ENCODE data around the gene ARRDC3. TPM values are rescaled to one million over a fixed set of nuclear protein-coding genes. Genes with fewer than 3 reads are reported as not detected.

The ARRDC3 gene
- total and polyA plus RNA-seq, 2 of the 8 experiments (the other 6 are each of a cell fraction or from before 2014, with no cell fraction given), result 2.9 to 5.7 TPM

DNA sequence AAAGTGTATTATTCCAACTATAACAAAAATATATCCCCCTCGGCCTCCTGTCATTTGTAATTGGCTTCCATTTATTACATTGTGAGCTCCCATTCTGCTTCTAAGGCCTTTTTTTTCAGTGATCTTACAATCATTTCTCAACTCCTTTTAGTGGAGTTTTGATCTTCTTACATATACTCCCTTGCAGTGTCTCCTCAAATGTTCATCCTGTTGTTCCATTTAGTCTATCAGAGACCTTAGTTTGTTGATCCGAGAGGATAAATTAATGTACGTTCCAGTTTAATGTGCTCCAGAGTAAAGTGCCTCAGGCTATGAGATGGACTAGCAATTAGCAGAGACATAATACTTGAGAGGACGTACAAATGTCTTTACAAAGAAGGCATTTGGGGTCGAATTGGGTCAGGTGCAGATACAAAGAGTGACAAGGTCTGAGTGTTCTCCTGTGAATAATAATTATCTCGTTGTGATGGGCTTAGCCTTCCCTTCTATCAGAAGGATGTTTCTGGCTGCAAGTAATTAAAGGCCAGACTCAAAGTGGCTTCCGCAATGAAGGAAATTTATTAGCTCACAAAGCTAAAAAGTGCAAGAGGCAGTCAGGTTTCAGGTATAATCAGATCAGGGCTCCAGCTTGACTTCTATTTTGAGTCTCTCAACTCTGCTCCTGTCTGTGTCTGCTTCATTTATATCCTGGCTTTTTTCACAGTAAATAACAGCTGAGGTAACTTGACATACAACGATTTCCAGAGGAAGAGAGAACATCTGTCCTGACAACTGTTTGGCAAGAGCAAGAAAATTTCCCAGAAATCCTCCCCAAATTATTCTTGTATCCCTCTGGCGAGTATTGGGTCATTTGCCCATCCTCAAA, 30.1 kb downstream of the ARRDC3 start:
- Histone ChIP-seq H4K5ac (ENCODE audit: insufficient read length, low read depth, low read length) (no peak overlapping the region), H3K36me3 (ENCODE audit: control insufficient read depth in 2 of 4, insufficient read depth in 4 of 4, low read length in 3 of 4) (no peaks in the 10 kb centered on the region), H3K4me3 (ENCODE audit: extremely low read depth in 1 of 4, insufficient read depth in 2 of 4, low read depth in 3 of 4, low read length in 4 of 4) (no peak overlapping the region), H2BK12ac (ENCODE audit: low read depth, low read length) (no peak overlapping the region), H4K91ac (replicated peaks; ENCODE audit: insufficient read length, low read length) (no peak overlapping the region), H2BK120ac (replicated peaks; ENCODE audit: low read depth, low read length) (no peak overlapping the region), H3K27ac (ENCODE audit: low read depth, low read length) (no peak overlapping the region), H3K4me2 (ENCODE audit: insufficient read depth in 1 of 2, low read depth in 2 of 2, low read length in 2 of 2) (no peak overlapping the region), H4K8ac (ENCODE audit: extremely low read depth, insufficient read depth, low read length) (no peak overlapping the region), H2AK5ac (ENCODE audit: low read depth, low read length) (no peak overlapping the region), H3K27me3 (replicated peaks in 1 of 4; ENCODE audit: control insufficient read depth in 3 of 4, extremely low read depth in 1 of 4, insufficient read depth in 3 of 4, low read length in 3 of 4) (no peaks in the 10 kb centered on the region), H3K56ac (replicated peaks; ENCODE audit: insufficient read length, low read depth, low read length) (no peak overlapping the region), H3K23ac (ENCODE audit: insufficient read length) (no peak overlapping the region), H3K18ac (ENCODE audit: extremely low read depth, low read length) (no peak overlapping the region), H3K79me2 (ENCODE audit: control insufficient read depth in 1 of 2, insufficient read depth in 2 of 2, low read length in 2 of 2) (no peaks in the 10 kb centered on the region), H2BK20ac (ENCODE audit: low read length) (no peak overlapping the region), H3K9me3 (ENCODE audit: insufficient read depth in 2 of 2, low read depth in 1 of 2, low read length in 1 of 2) (no peaks in the 10 kb centered on the region), H4K20me1 (replicated peaks in 1 of 2; ENCODE audit: control insufficient read depth in 1 of 2, insufficient read depth in 2 of 2, low read length in 2 of 2) (no peaks in the 10 kb centered on the region), H2BK5ac (ENCODE audit: low read depth, low read length) (no peak overlapping the region), H3K23me2 (ENCODE audit: low read depth, low read length) (no peaks in the 10 kb centered on the region), H2AFZ (ENCODE audit: low read length) (no peak overlapping the region), H3K79me1 (ENCODE audit: low read depth, low read length) (no peaks in the 10 kb centered on the region), H3K4ac (replicated peaks; ENCODE audit: insufficient read length, low read depth, low read length) (no peak overlapping the region), H3K9ac (replicated peaks in 1 of 4; ENCODE audit: extremely low read depth in 1 of 4, low read depth in 3 of 4, low read length in 3 of 4) (no peak overlapping the region), H3K14ac (ENCODE audit: insufficient read length) (no peak overlapping the region), H2BK15ac (ENCODE audit: low read length) (no peak overlapping the region), H3K4me1 (replicated peaks in 1 of 4; ENCODE audit: control insufficient read depth in 3 of 4, insufficient read depth in 4 of 4, low read length in 3 of 4) (peaks cover 0 to 5% (median 1%) of the 10 kb centered on the region in 4 experiments; a peak in 2 of 7 replicates)
- ChIA-PET POLR2A (ENCODE audit: partially characterized antibody) (interaction anchor here (0.8 to 2.1 kb wide), 2 partner anchors 27 to 30 kb away, joined by 4 to 11 read pairs; partner anchors contain the start of gene ARRDC3), CTCF (ENCODE audit: partially characterized antibody) (interaction anchor here (1.1 to 1.4 kb wide), 3 partner anchors 66 to 134 kb away, joined by 3 to 5 read pairs (median 5); no protein-coding TSS in a partner anchor)
- FAIRE-seq, result no peak
- no peak for DNase-seq (ENCODE audit: low read depth in 1 of 2, low spot score in 2 of 2)
- 88% methylated on average over 9 of the region's 9 CpGs; no CpG with 5 or more reads in 1 of the 2 experiments for WGBS, 2 experiments (ENCODE audit: extremely low coverage in 1 of 2, insufficient coverage in 1 of 2, insufficient read length in 1 of 2, insufficient replicate concordance in 2 of 2, low coverage in 1 of 2, low lambda C conversion rate in 2 of 2, missing lambda C conversion rate in 1 of 2)
- TF ChIP-seq, protein P1, sequence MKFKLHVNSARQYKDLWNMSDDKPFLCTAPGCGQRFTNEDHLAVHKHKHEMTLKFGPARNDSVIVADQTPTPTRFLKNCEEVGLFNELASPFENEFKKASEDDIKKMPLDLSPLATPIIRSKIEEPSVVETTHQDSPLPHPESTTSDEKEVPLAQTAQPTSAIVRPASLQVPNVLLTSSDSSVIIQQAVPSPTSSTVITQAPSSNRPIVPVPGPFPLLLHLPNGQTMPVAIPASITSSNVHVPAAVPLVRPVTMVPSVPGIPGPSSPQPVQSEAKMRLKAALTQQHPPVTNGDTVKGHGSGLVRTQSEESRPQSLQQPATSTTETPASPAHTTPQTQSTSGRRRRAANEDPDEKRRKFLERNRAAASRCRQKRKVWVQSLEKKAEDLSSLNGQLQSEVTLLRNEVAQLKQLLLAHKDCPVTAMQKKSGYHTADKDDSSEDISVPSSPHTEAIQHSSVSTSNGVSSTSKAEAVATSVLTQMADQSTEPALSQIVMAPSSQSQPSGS (IDR thresholded peaks at IDR 0.05; ENCODE audit: low read length), result no peak
- TF ChIP-seq SP2 (IDR thresholded peaks at IDR 0.05; ENCODE audit: low read length) (no peak), CBX5 (IDR thresholded peaks at IDR 0.05; ENCODE audit: low read depth, low read length) (no peak)
